Stromal cell of bone marrow (primary cell): ENCODE data around the gene FDX2.
A peak's percentile ranks its signal among the peaks of the same experiment; 100 is the strongest.
"Not testable (repeated sequence)": the region's sequence is repeated elsewhere in the genome, so short reads cannot be mapped to it uniquely, and the experiment has no call there.

Experiments
- DNase-seq: peaks from one replicate; pipeline ENCODE4 v3.0.0-alpha.2; 2012; ENCODE audit warnings: low read depth

The FDX2 gene

GRCh38 chr19:10315335-10316214, at the start of gene FDX2:
Gene FDX2, minus strand, starts transcription at chr19:10316015. Its CDS starts 19 bp downstream, at chr19:10315996.
- peak; percentile 68 for DNase-seq

- DNase-seq: no peak
These were observed 49.7 kb upstream of the FDX2 start for GRCh38 chr19:10365518-10365917.

GRCh38 chr19:10364644-10365043, 48.8 kb upstream of the FDX2 start:
- DNase-seq: no peak

GRCh38 chr19:10363789-10364281, 48.0 kb upstream of the FDX2 start:
- DNase-seq: no peak

GRCh38 chr19:10362259-10362658, 46.4 kb upstream of the FDX2 start:
- DNase-seq: no peak

GRCh38 chr19:10361569-10362011, 45.8 kb upstream of the FDX2 start:
- DNase-seq: no peak

GRCh38 chr19:10356431-10356830, 40.6 kb upstream of the FDX2 start:
- DNase-seq: no peak

GRCh38 chr19:10353793-10354391, 38.1 kb upstream of the FDX2 start:
- no peak for DNase-seq

- no peak for DNase-seq
These were observed 37.2 kb upstream of the FDX2 start for GRCh38 chr19:10352764-10353671.

GRCh38 chr19:10346509-10346908, 30.7 kb upstream of the FDX2 start:
- DNase-seq: no peak

- DNase-seq: no peak
These were observed 29.0 kb upstream of the FDX2 start for GRCh38 chr19:10344780-10345179.

- no peak for DNase-seq
These were observed 27.7 kb upstream of the FDX2 start for GRCh38 chr19:10343495-10343894.

GRCh38 chr19:10339977-10340376, 24.2 kb upstream of the FDX2 start:
- no peak for DNase-seq

GRCh38 chr19:10339380-10339960, 23.7 kb upstream of the FDX2 start, which contains the start of gene ICAM3:
Gene ICAM3, minus strand, starts transcription at chr19:10339624. Its CDS starts 10 bp downstream, at chr19:10339614.
- no peak for DNase-seq

GRCh38 chr19:10338940-10339339, 23.1 kb upstream of the FDX2 start:
- no peak for DNase-seq

- not testable (repeated sequence) for DNase-seq
These were observed 20.9 kb upstream of the FDX2 start for GRCh38 chr19:10336725-10337124.

GRCh38 chr19:10335352-10335985, 19.7 kb upstream of the FDX2 start:
- DNase-seq: no peak

- DNase-seq: peak; percentile 92
These were observed 19.0 kb upstream of the FDX2 start for GRCh38 chr19:10334588-10335351.

- DNase-seq: no peak
These were observed 18.2 kb upstream of the FDX2 start for GRCh38 chr19:10333758-10334587.
